Keratinocyte (primary cell): ENCODE results near the gene PPP1R3E. TPM values are rescaled to one million over a fixed set of nuclear protein-coding genes. Genes with fewer than 3 reads are reported as not detected.

Experiments
- DNase-seq: peaks from one replicate; pipeline ENCODE4 v3.0.0-alpha.2; 2011; ENCODE audit warnings: low read depth, missing footprints, low spot score
- FAIRE-seq: peaks from 2 replicates; lab custom pipeline; 2011; peaks lifted over from hg19 to GRCh38; lab: Jason Lieb, UNC
- H2AFZ ChIP-seq: 2 replicates; pipeline ENCODE4 v1.6.0; 2012; ENCODE audit warnings: low read length, control low read depth, inconsistent platforms; ENCODE audit not compliant: control insufficient read depth
- H3K27ac ChIP-seq: 2 replicates; pipeline ENCODE4 v1.5.1; 2011; ENCODE audit warnings: low read length; ENCODE audit not compliant: control insufficient read depth, insufficient read depth
- H3K27me3 ChIP-seq: 3 replicates; pipeline ENCODE4 v1.6.0; 2011; ENCODE audit warnings: low read length; ENCODE audit not compliant: control insufficient read depth, insufficient read depth; ENCODE audit errors: extremely low read depth
- H3K36me3 ChIP-seq, 2 experiments: 2 replicates in 1 of 2; 3 replicates in 1 of 2; pipeline ENCODE4 v1.5.1; 2011; ENCODE audit warnings: low read length in 2 of 2, mild to moderate bottlenecking in 1 of 2; ENCODE audit not compliant: control insufficient read depth in 2 of 2, insufficient read depth in 2 of 2; ENCODE audit errors: extremely low read depth in 1 of 2
- H3K4me1 ChIP-seq: 3 replicates; pipeline ENCODE4 v1.5.1; 2011; ENCODE audit warnings: low read length; ENCODE audit not compliant: control insufficient read depth, insufficient read depth; ENCODE audit errors: extremely low read depth
- H3K4me2 ChIP-seq: 3 replicates; pipeline ENCODE4 v1.6.0; 2011; ENCODE audit warnings: low read depth, low read length; ENCODE audit not compliant: control insufficient read depth, insufficient read depth; ENCODE audit errors: extremely low read depth
- H3K4me3 ChIP-seq, 3 experiments: fragments of 200-600 bp in 1 of 3; sonication (generic) in 1 of 3; 2 replicates in 2 of 3; 3 replicates in 1 of 3; pipeline ENCODE4 v1.5.1; 2011 to 2016; ENCODE audit warnings: low read length in 3 of 3, mild to moderate bottlenecking in 3 of 3, control low read depth in 2 of 3, inconsistent platforms in 1 of 3, low read depth in 1 of 3, mixed read lengths in 1 of 3, mixed run types in 1 of 3, moderate library complexity in 1 of 3; ENCODE audit not compliant: control insufficient read depth in 2 of 3, insufficient read depth in 2 of 3; ENCODE audit errors: extremely low read depth in 1 of 3
- H3K79me2 ChIP-seq: 2 replicates; pipeline ENCODE4 v1.6.0; 2012; ENCODE audit warnings: low read length; ENCODE audit not compliant: control insufficient read depth, insufficient read depth
- H3K9ac ChIP-seq: 3 replicates; pipeline ENCODE4 v1.6.0; 2011; ENCODE audit warnings: low read length; ENCODE audit not compliant: control insufficient read depth, insufficient read depth; ENCODE audit errors: extremely low read depth
- H3K9me1 ChIP-seq: 3 replicates; pipeline ENCODE4 v1.6.0; 2011; ENCODE audit warnings: low read length; ENCODE audit not compliant: control insufficient read depth, insufficient read depth; ENCODE audit errors: extremely low read depth
- H3K9me3 ChIP-seq: 2 replicates; pipeline ENCODE4 v1.5.1; 2012; ENCODE audit warnings: low read depth, low read length; ENCODE audit not compliant: control insufficient read depth
- H4K20me1 ChIP-seq: 3 replicates; pipeline ENCODE4 v1.6.0; 2011; ENCODE audit warnings: low read length; ENCODE audit not compliant: control insufficient read depth, insufficient read depth; ENCODE audit errors: extremely low read depth
- EZH2 ChIP-seq: IDR thresholded peaks from one replicate; pipeline ENCODE4 v1.6.1; 2012; ENCODE audit warnings: inconsistent platforms, mild to moderate bottlenecking, low read length, moderate library complexity
- dilution Hi-C: fragments of 300-500 bp; cut with MboI; formaldehyde crosslinking; loops from one replicate; pipeline ENCODE4 v1.7.0; 2020; ENCODE audit warnings: low sequenced_read_pairs; ENCODE audit not compliant: extremely low pct_ligation_motif_present
- polyA plus RNA-seq, 5 experiments: library from polyadenylated mRNA; depleted of rRNA in 3 of 5; stranded (reverse) in 3 of 5; stranded (forward) in 1 of 5; unstranded in 1 of 5; fragments of >200 nt; gene quantifications; 1 replicate in 1 of 5; 2 replicates in 3 of 5; 3 replicates in 1 of 5; pipeline versions ENCODE4 v1.2.1 to v1.2.3, GENCODE V29; 2011 to 2012; ENCODE audit warnings: missing spikeins in 2 of 5, low read depth in 1 of 5, low replicate concordance in 1 of 5
- TF ChIP-seq, protein P1 (sequence below), 3 experiments: IDR thresholded peaks in 1 of 3; conservative IDR thresholded peaks in 1 of 3; optimal IDR thresholded peaks in 1 of 3; 2 replicates in 2 of 3; 3 replicates in 1 of 3; pipeline versions ENCODE3 to v1.5.1; 2011; ENCODE audit warnings: low read length in 3 of 3, mild to moderate bottlenecking in 3 of 3, moderate library complexity in 2 of 3, control low read depth in 1 of 3, inconsistent platforms in 1 of 3; ENCODE audit not compliant: insufficient read depth in 2 of 3; ENCODE audit errors: extremely low read depth in 1 of 3

PPP1R3E gene
- polyA plus RNA-seq, 1 donor (not counting 4 experiments of a cell fraction or from before 2014, with no cell fraction given), result 2.5 TPM

DNA sequence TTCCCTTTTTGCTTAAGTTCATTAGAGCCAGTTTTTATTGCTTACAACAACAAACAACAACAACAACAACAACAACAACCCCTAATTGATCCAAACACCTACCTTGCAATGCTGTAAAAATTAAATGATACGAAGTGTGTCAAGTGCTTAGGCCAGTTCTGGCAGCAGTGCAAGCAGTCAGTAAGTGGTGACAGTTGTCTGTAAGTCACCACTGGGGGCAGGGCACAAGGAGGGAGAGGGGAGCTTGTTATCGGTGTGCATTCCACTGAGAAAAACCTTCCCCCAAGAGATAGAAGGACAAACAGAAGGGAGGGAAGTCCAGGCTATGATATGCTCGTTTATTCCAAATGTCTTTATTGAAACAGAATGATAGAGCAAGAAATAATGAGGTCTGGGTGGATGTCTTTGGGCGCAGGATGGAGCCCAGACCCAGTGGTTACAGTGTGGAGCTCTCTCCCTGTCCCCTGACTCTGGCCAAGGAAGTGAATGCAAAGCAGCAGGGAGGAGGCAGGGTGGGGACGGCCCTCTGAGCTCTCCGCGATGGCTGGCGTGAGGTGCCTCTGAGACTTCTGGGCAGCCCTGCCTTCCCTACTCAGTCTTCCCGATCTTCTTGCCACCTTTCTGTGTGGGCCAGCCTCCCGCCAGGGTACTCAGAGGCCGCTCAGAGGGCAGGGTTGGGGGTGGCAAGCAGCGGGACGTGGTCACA is 43.5 kb upstream of the PPP1R3E start:
- no peak for TF ChIP-seq EZH2
- TF ChIP-seq, protein P1, sequence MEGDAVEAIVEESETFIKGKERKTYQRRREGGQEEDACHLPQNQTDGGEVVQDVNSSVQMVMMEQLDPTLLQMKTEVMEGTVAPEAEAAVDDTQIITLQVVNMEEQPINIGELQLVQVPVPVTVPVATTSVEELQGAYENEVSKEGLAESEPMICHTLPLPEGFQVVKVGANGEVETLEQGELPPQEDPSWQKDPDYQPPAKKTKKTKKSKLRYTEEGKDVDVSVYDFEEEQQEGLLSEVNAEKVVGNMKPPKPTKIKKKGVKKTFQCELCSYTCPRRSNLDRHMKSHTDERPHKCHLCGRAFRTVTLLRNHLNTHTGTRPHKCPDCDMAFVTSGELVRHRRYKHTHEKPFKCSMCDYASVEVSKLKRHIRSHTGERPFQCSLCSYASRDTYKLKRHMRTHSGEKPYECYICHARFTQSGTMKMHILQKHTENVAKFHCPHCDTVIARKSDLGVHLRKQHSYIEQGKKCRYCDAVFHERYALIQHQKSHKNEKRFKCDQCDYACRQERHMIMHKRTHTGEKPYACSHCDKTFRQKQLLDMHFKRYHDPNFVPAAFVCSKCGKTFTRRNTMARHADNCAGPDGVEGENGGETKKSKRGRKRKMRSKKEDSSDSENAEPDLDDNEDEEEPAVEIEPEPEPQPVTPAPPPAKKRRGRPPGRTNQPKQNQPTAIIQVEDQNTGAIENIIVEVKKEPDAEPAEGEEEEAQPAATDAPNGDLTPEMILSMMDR (optimal IDR thresholded peaks at IDR 0.05 in 1 of 3, IDR thresholded peaks at IDR 0.05 in 1 of 3, conservative IDR thresholded peaks at IDR 0.05 in 1 of 3; ENCODE audit: extremely low read depth in 1 of 3, insufficient read depth in 2 of 3, low read length in 3 of 3), result no peak
- H3K9me1 ChIP-seq, result no peaks in the 10 kb centered on the region
- H3K4me3 ChIP-seq, result no peak overlapping the region
- H3K79me2 ChIP-seq, result no peaks in the 10 kb centered on the region
- no peak for DNase-seq
- no peak overlapping the region for H3K9ac ChIP-seq
- H4K20me1 ChIP-seq, result no peaks in the 10 kb centered on the region
- H3K27me3 ChIP-seq, result peaks cover 6% of the 10 kb centered on the region
- no peaks in the 10 kb centered on the region for H3K4me1 ChIP-seq
- no peak overlapping the region for H3K4me2 ChIP-seq
- no peak overlapping the region for H2AFZ ChIP-seq
- dilution Hi-C loops, result no loop called here
- no peak overlapping the region for H3K27ac ChIP-seq
- no peak for FAIRE-seq
- no peaks in the 10 kb centered on the region for H3K9me3 ChIP-seq
- H3K36me3 ChIP-seq, result no peaks in the 10 kb centered on the region

DNA sequence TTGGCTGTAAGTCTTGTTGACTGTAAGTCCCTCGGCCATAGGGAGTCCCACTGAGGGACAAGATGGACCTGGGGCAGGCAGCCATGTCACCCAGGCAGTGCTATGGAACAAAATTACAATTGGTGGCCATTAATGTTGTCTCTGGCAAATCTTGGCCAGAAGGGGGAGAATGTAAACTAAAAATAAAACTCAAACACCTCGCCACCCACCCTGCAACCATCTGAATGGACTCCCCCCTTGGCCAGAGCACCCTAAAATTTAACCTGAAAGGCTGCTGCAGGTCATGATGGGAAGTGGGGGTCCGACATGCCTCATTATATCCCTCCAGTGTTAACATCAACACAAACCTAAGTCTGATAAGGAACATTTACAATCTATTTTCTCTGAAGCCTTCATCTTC is 41.8 kb upstream of the PPP1R3E start:
- H3K27me3 ChIP-seq, result peaks cover 2% of the 10 kb centered on the region
- H2AFZ ChIP-seq, result no peak overlapping the region
- no peak overlapping the region for H3K4me3 ChIP-seq
- dilution Hi-C loops, result no loop called here
- no peak overlapping the region for H3K9ac ChIP-seq
- H4K20me1 ChIP-seq, result no peaks in the 10 kb centered on the region
- H3K4me1 ChIP-seq, result no peaks in the 10 kb centered on the region
- DNase-seq, result no peak
- H3K79me2 ChIP-seq, result no peaks in the 10 kb centered on the region
- no peaks in the 10 kb centered on the region for H3K36me3 ChIP-seq
- H3K9me3 ChIP-seq, result no peaks in the 10 kb centered on the region
- no peaks in the 10 kb centered on the region for H3K9me1 ChIP-seq
- TF ChIP-seq, protein P1 (optimal IDR thresholded peaks at IDR 0.05 in 1 of 3, IDR thresholded peaks at IDR 0.05 in 1 of 3, conservative IDR thresholded peaks at IDR 0.05 in 1 of 3; ENCODE audit: extremely low read depth in 1 of 3, insufficient read depth in 2 of 3, low read length in 3 of 3), result peak in 1 of 3 experiments; percentile 2
- TF ChIP-seq EZH2, result no peak
- FAIRE-seq, result no peak
- H3K27ac ChIP-seq, result no peak overlapping the region
- no peak overlapping the region for H3K4me2 ChIP-seq
